Measurements from ENCODE around the gene TAGLN2. TPM values are rescaled to one million over a fixed set of nuclear protein-coding genes. Genes with fewer than 3 reads are reported as not detected.

TAGLN2 gene
- total RNA-seq (100 to 1,000 TPM; 483 to 738 TPM), polyA plus RNA-seq (100 to 1,000 TPM; 760 to 788 TPM)
- long read RNA-seq, donor 1, transcript TAGLN2-203 (5 exons, 1,604 nt), result major isoform, 101 of 158 reads
- long read RNA-seq, donor 1, partial matches to known transcripts, result 56 of 158 reads
- long read RNA-seq, donor 1, other reads (novel, unspliced or antisense), result 0 of 158 reads
- long read RNA-seq, donor 2, transcript TAGLN2-203 (5 exons, 1,604 nt), result major isoform, 52 of 144 reads
- long read RNA-seq, donor 2, partial matches to known transcripts, result 91 of 144 reads
- long read RNA-seq, donor 2, other reads (novel, unspliced or antisense), result 0 of 144 reads
- long read RNA-seq, donor 3, transcript TAGLN2-203 (5 exons, 1,604 nt), result major isoform, 57 of 77 reads
- long read RNA-seq, donor 3, partial matches to known transcripts, result 20 of 77 reads
- long read RNA-seq, donor 3, other reads (novel, unspliced or antisense), result 0 of 77 reads
- long read RNA-seq, donor 4, transcript TAGLN2-203 (5 exons, 1,604 nt), result major isoform, 48 of 171 reads
- long read RNA-seq, donor 4, partial matches to known transcripts, result 123 of 171 reads
- long read RNA-seq, donor 4, other reads (novel, unspliced or antisense), result 0 of 171 reads
- long read RNA-seq, donor 5, transcript TAGLN2-203 (5 exons, 1,604 nt), result major isoform, 121 of 170 reads
- long read RNA-seq, donor 5, partial matches to known transcripts, result 47 of 170 reads
- long read RNA-seq, donor 5, other reads (novel, unspliced or antisense), result 0 of 170 reads

- peak within 1 kb of the TSS; percentile 92 to 97 for H3K27ac ChIP-seq (ENCODE audit: low read depth in 1 of 2, low read length in 1 of 2)
- WGBS, 2 donors, result 0% methylated on average over 52 to 58 of the region's 58 CpGs
- ATAC-seq (ENCODE audit: insufficient read depth, low FRiP score) (peak; percentile 76), DNase-seq (peak; percentile 93 to 95 (median 95))
- no peaks in the 10 kb centered on the region for H3K27me3 ChIP-seq (ENCODE audit: control insufficient read depth in 3 of 3, insufficient read depth in 3 of 3, low read length in 2 of 3)
- peak within 1 kb of the TSS; percentile 76 to 84 for H3K9ac ChIP-seq (ENCODE audit: insufficient read depth in 1 of 2, low read length in 2 of 2)
- H3K4me1 ChIP-seq (ENCODE audit: control insufficient read depth in 5 of 5, insufficient read depth in 5 of 5, low read length in 5 of 5), result peaks cover 3 to 45% (median 28%) of the 10 kb centered on the region in 5 donors
- H3K9me3 ChIP-seq (ENCODE audit: control insufficient read depth in 4 of 4, insufficient read depth in 3 of 4, low read length in 3 of 4), result no peaks in the 10 kb centered on the region
- TF ChIP-seq CTCF (IDR thresholded peaks at IDR 0.05; ENCODE audit: control extremely low read depth, extremely low read depth), result no peak
- peaks cover 0 to 11% (median 4%) of the 10 kb centered on the region in 4 donors for H3K36me3 ChIP-seq (ENCODE audit: control insufficient read depth in 4 of 4, insufficient read depth in 4 of 4, low read length in 4 of 4)
- peak within 1 kb of the TSS; percentile 82 for H3K4me3 ChIP-seq
Observed at GRCh38 chr1:159924791-159925718, at the start of gene TAGLN2. TSS of gene TAGLN2 (minus strand) at chr1:159925507. CDS start at chr1:159920509, 4,998 bp downstream.

- 91 to 98% methylated on average over 7 of the region's 7 CpGs for WGBS, 2 donors
- TF ChIP-seq CTCF (IDR thresholded peaks at IDR 0.05; ENCODE audit: control extremely low read depth, extremely low read depth), result no peak
- ATAC-seq (ENCODE audit: insufficient read depth, low FRiP score), result no peak
- H3K4me3 ChIP-seq, result no peak overlapping the region
- H3K9ac ChIP-seq (ENCODE audit: insufficient read depth in 1 of 2, low read length in 2 of 2), result no peak overlapping the region
- H3K27me3 ChIP-seq (ENCODE audit: control insufficient read depth in 3 of 3, insufficient read depth in 3 of 3, low read length in 2 of 3), result peaks cover 0 to 5% (median 0%) of the 10 kb centered on the region in 3 donors
- H3K36me3 ChIP-seq (ENCODE audit: control insufficient read depth in 4 of 4, insufficient read depth in 4 of 4, low read length in 4 of 4), result no peaks in the 10 kb centered on the region
- no peak for DNase-seq
- peaks cover 0 to 2% (median 0%) of the 10 kb centered on the region in 4 donors for H3K9me3 ChIP-seq (ENCODE audit: control insufficient read depth in 4 of 4, insufficient read depth in 3 of 4, low read length in 3 of 4)
- no peak overlapping the region for H3K27ac ChIP-seq (ENCODE audit: low read depth in 1 of 2, low read length in 1 of 2)
- peaks cover 0 to 9% (median 0%) of the 10 kb centered on the region in 5 donors for H3K4me1 ChIP-seq (ENCODE audit: control insufficient read depth in 5 of 5, insufficient read depth in 5 of 5, low read length in 5 of 5)
Observed at GRCh38 chr1:159974350-159974965, 49.2 kb upstream of the TAGLN2 start.

GRCh38 chr1:159973350-159973940, 48.1 kb upstream of the TAGLN2 start:
- 82 to 95% methylated on average over 6 of the region's 6 CpGs for WGBS, 2 donors
- no peak for TF ChIP-seq CTCF (IDR thresholded peaks at IDR 0.05; ENCODE audit: control extremely low read depth, extremely low read depth)
- H3K36me3 ChIP-seq (ENCODE audit: control insufficient read depth in 4 of 4, insufficient read depth in 4 of 4, low read length in 4 of 4), result no peaks in the 10 kb centered on the region
- no peak overlapping the region for H3K9ac ChIP-seq (ENCODE audit: insufficient read depth in 1 of 2, low read length in 2 of 2)
- DNase-seq (no peak), ATAC-seq (ENCODE audit: insufficient read depth, low FRiP score) (no peak)
- peaks cover 0 to 2% (median 0%) of the 10 kb centered on the region in 4 donors for H3K9me3 ChIP-seq (ENCODE audit: control insufficient read depth in 4 of 4, insufficient read depth in 3 of 4, low read length in 3 of 4)
- H3K4me1 ChIP-seq (ENCODE audit: control insufficient read depth in 5 of 5, insufficient read depth in 5 of 5, low read length in 5 of 5), result peaks cover 0 to 3% (median 0%) of the 10 kb centered on the region in 5 donors
- H3K4me3 ChIP-seq, result no peak overlapping the region
- H3K27ac ChIP-seq (ENCODE audit: low read depth in 1 of 2, low read length in 1 of 2), result no peak overlapping the region
- H3K27me3 ChIP-seq (ENCODE audit: control insufficient read depth in 3 of 3, insufficient read depth in 3 of 3, low read length in 2 of 3), result peaks cover 0 to 5% (median 0%) of the 10 kb centered on the region in 3 donors
